Right lobe of liver (tissue), 6 donors: ENCODE measurements around the gene USP30. TPM values are rescaled to one million over a fixed set of nuclear protein-coding genes. Genes with fewer than 3 reads are reported as not detected.

Experiments
- ATAC-seq, 4 donors: fragments of 200-7000 bp; cut with Tn5 transposase; one replicate each; pipeline ENCODE4 v1.9.1; 2020; ENCODE audit warnings: mild to moderate bottlenecking in 4 of 4, moderate library complexity in 4 of 4
- DNase-seq, 3 donors: peaks; one replicate each; pipeline ENCODE4 v3.0.0-alpha.2; 2020
- H3K27ac ChIP-seq, 3 donors: fragments of 200-600 bp; one replicate each; pipeline ENCODE4 v1.8.0; 2022
- H3K27me3 ChIP-seq, 2 donors: fragments of 200-600 bp; one replicate each; pipeline ENCODE4 v1.8.0; 2022
- H3K36me3 ChIP-seq, 4 donors: fragments of 200-600 bp; sonication (generic) in 1 of 4; one replicate each; pipeline versions ENCODE4 v1.5.1 to v1.8.0; 2017 to 2022; ENCODE audit warnings: control low read depth in 1 of 4
- H3K4me1 ChIP-seq, 4 donors: fragments of 200-600 bp; sonication (generic) in 1 of 4; one replicate each; pipeline versions ENCODE4 v1.5.1 to v1.8.0; 2017 to 2022; ENCODE audit warnings: control low read depth in 1 of 4
- H3K4me3 ChIP-seq, 3 donors: fragments of 200-600 bp; one replicate each; pipeline ENCODE4 v1.8.0; 2022
- H3K9me3 ChIP-seq, 4 donors: fragments of 200-600 bp; sonication (generic) in 1 of 4; one replicate each; pipeline versions ENCODE4 v1.5.1 to v1.8.0; 2017 to 2022; ENCODE audit warnings: control low read depth in 1 of 4
- CTCF ChIP-seq, 4 donors: fragments of 200-600 bp in 3 of 4; fragments of 450-650 bp in 1 of 4; IDR thresholded peaks; one replicate each; pipeline versions ENCODE4 v1.5.1 to v1.8.0; 2016 to 2022; ENCODE audit warnings: antibody characterized with exemption in 4 of 4, mild to moderate bottlenecking in 2 of 4
- POLR2A ChIP-seq: fragments of 450-650 bp; IDR thresholded peaks from one replicate; pipeline ENCODE4 v1.6.1; 2017; ENCODE audit warnings: antibody characterized with exemption, mild to moderate bottlenecking
- WGBS: methylation state at CpG from one replicate; pipeline ENCODE4 v1.1.6; 2018; ENCODE audit warnings: low coverage, low lambda C conversion rate; ENCODE audit not compliant: insufficient coverage; ENCODE audit errors: missing lambda C conversion rate; 5-methylcytosine and 5-hydroxymethylcytosine counted together
- intact Hi-C, 2 donors: fragments of 100-400 bp; cut with DNase I; formaldehyde crosslinking; loops; one replicate each; pipeline versions ENCODE4 v1.11.2 to v1.14.1; 2022
- small RNA-seq, 2 experiments: library from RNA; depleted of rRNA; stranded (forward); fragments of <200 nt; gene quantifications; one replicate each; pipeline ENCODE3, GENCODE V24; 2016
- total RNA-seq, 6 experiments: library from RNA; depleted of rRNA in 2 of 6; stranded (reverse); fragments of >200 nt in 2 of 6; fragmentation: NEBNext Ultra II Directional in 3 of 6; extraction: Animal tissue kit (Norgen Biotek cat#: 25700) in 3 of 6; gene quantifications; one replicate each; pipeline versions ENCODE4 v1.1.0 to v1.2.4, GENCODE V29; 2016 to 2023
- donor health status: DM: no; HTN: yes; CAD: no.
- donor health status: DM: no; HTN: no; CAD: no.
- donor health status: DM: no; HTN: no; CAD: no.
- donor health status: DM: no; HTN: yes; CAD: no.
- donor health status: DM: no; HTN: yes; CAD: no.

USP30 gene
- total RNA-seq, 6 experiments from 2014 or later = 6.4 to 17.6 (median 11.0) TPM

GRCh38 chr12:109134186-109134917, 82.0 kb downstream of the USP30 start:
- Histone ChIP-seq H3K9me3 (no peaks in the 10 kb centered on the region), H3K4me3 (peak overlapping the region in 2 of 3 donors; percentile 69 to 76), H3K36me3 (peaks cover 0 to 4% (median 0%) of the 10 kb centered on the region in 4 donors), H3K4me1 (peaks cover 0 to 62% (median 18%) of the 10 kb centered on the region in 4 donors), H3K27ac (peak overlapping the region; percentile 15 to 87 (median 32)), H3K27me3 (no peaks in the 10 kb centered on the region)
- peak; percentile 66 to 73 (median 68) for ATAC-seq
- 15% methylated on average over 5 of the region's 6 CpGs for WGBS
- DNase-seq = peak; percentile 78 to 94 (median 90)
- no peak for TF ChIP-seq POLR2A
- peak; percentile 68 to 87 (median 76) for TF ChIP-seq CTCF (IDR thresholded peaks at IDR 0.05)
- intact Hi-C loops = loop anchor here (10.0 kb wide), 1 partner anchor 60 kb away; no protein-coding TSS in a partner anchor

GRCh38 chr12:109137055-109137454, 84.7 kb downstream of the USP30 start:
- H3K9me3 ChIP-seq = no peaks in the 10 kb centered on the region

More at GRCh38 chr12:109137055-109137454, 84.7 kb downstream of the USP30 start:
- peak overlapping the region in 2 of 3 donors; percentile 50 to 51 for H3K27ac ChIP-seq
- TF ChIP-seq CTCF (IDR thresholded peaks at IDR 0.05) (no peak), POLR2A (no peak)
- H3K27me3 ChIP-seq = no peaks in the 10 kb centered on the region
- DNase-seq (no peak), ATAC-seq (peak in 2 of 4 donors; percentile 8 to 27)
- peaks cover 0 to 21% (median 0%) of the 10 kb centered on the region in 4 donors for H3K36me3 ChIP-seq
- peaks cover 0 to 78% (median 22%) of the 10 kb centered on the region in 4 donors for H3K4me1 ChIP-seq
- intact Hi-C loops = loop anchor here (10.0 kb wide), 1 partner anchor 58 kb away; no protein-coding TSS in a partner anchor
- WGBS = 70% methylated on average over 2 of the region's 2 CpGs
- H3K4me3 ChIP-seq = no peak overlapping the region

Small RNA genes lying within 50 kb of the gene (small RNA-seq; reads per million reads assigned to genes)
- gene AC190387.1 = 0 reads per million in 2 experiments
- gene RNA5SP372 = 0 reads per million in 2 experiments

Other genes starting within 250 kb of the USP30 start
- gene SSH1, start 195.0 kb upstream of the USP30 start, total RNA-seq = 10 to 100 TPM in 5 of 6 experiments, 1 to 10 TPM in 1; 9.8 to 17.6 (median 15.7) TPM
- 10 to 100 TPM; 26.7 to 70.2 (median 45.0) TPM for gene DAO, start 172.5 kb upstream of the USP30 start, total RNA-seq
- gene SVOP, start 31.5 kb upstream of the USP30 start, total RNA-seq = not detected
- gene ALKBH2, start 40.9 kb downstream of the USP30 start, total RNA-seq = 10 to 100 TPM in 4 of 6 experiments, 1 to 10 TPM in 2; 6.1 to 19.3 (median 17.1) TPM
- gene UNG, start 45.0 kb downstream of the USP30 start, total RNA-seq = 10 to 100 TPM; 16.3 to 42.7 (median 21.2) TPM
- gene ACACB, start 64.0 kb downstream of the USP30 start, total RNA-seq = 100 to 1,000 TPM; 107 to 237 (median 187) TPM